Measurements from ENCODE around the gene LARP4B. TPM values are rescaled to one million over a fixed set of nuclear protein-coding genes. Genes with fewer than 3 reads are reported as not detected.

The LARP4B gene
- total and polyA plus RNA-seq, 2 of the 13 experiments (the other 11 are each of a cell fraction or from before 2014, with no cell fraction given) = 19.5 to 30.2 TPM

DNA sequence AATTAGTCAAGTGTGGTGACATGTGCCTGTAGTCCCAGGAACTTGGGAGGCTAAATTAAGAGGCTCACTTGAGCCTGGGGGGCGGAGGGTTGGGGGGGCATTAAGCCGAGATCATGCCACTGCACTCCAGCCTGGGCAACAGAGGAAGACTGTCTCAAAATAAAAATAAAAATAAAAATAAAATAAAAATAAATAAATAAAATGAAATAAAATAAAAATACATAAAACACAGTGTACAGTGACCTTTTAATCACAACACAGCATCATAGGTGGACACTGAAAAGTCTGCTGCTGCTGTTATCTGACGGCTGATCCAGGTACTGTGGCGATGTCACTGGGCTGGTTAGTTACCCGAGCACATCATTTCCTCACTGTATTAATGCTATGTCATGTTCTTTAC lies 27.1 kb downstream of the LARP4B start:
- Histone ChIP-seq H3K4me2 (ENCODE audit: low read depth, low read length) (no peak overlapping the region), H3K9me3 (ENCODE audit: low read length) (no peaks in the 10 kb centered on the region), H3K27me3 (ENCODE audit: control insufficient read depth in 1 of 2, insufficient read depth in 2 of 2, low read length in 2 of 2) (no peaks in the 10 kb centered on the region), H4K20me1 (ENCODE audit: insufficient read depth, low read length) (peaks cover 12% of the 10 kb centered on the region), H3K4me1 (ENCODE audit: insufficient read depth, low read length) (no peaks in the 10 kb centered on the region), H3K9ac (ENCODE audit: insufficient read depth, low read depth, low read length) (no peak overlapping the region), H3K36me3 (replicated peaks in 1 of 2; ENCODE audit: control insufficient read depth in 1 of 2, insufficient read depth in 2 of 2, low read length in 2 of 2) (peaks cover 11 to 27% of the 10 kb centered on the region in 2 experiments; a peak in 4 of 5 replicates), H2AFZ (ENCODE audit: low read length) (no peak overlapping the region), H3K79me2 (ENCODE audit: insufficient read depth, low read length) (peaks cover 81% of the 10 kb centered on the region), H3K4me3 (replicated peaks in 1 of 3; ENCODE audit: insufficient read depth in 1 of 3, low read depth in 2 of 3, low read length in 3 of 3) (no peak overlapping the region), H3K27ac (ENCODE audit: extremely low read length, insufficient read depth, low read length) (no peak overlapping the region)
- in situ Hi-C loops (cut with HindIII; ENCODE audit: extremely low pct_ligation_motif_present, low pct_unique_long_range_greater_than_20kb) = no loop called here
- TF ChIP-seq IRF2 (CRISPR knock-in tag; IDR thresholded peaks at IDR 0.05) (no peak), ZNF552 (CRISPR knock-in tag; IDR thresholded peaks at IDR 0.05; ENCODE audit: borderline replicate concordance) (no peak), CHCHD3 (CRISPR knock-in tag; IDR thresholded peaks at IDR 0.05) (no peak), ZNF331 (CRISPR knock-in tag; IDR thresholded peaks at IDR 0.05) (no peak), HDAC1 (CRISPR knock-in tag; IDR thresholded peaks at IDR 0.05) (no peak), ZSCAN22 (CRISPR knock-in tag; IDR thresholded peaks at IDR 0.05) (no peak), ZNF460 (CRISPR knock-in tag; IDR thresholded peaks at IDR 0.05; ENCODE audit: borderline replicate concordance) (no peak), EED (CRISPR knock-in tag; IDR thresholded peaks at IDR 0.05) (no peak), TBP (CRISPR knock-in tag; IDR thresholded peaks at IDR 0.05) (no peak), ZNF326 (CRISPR knock-in tag; IDR thresholded peaks at IDR 0.05; ENCODE audit: borderline replicate concordance) (no peak)
- TF ChIP-seq, protein P1, sequence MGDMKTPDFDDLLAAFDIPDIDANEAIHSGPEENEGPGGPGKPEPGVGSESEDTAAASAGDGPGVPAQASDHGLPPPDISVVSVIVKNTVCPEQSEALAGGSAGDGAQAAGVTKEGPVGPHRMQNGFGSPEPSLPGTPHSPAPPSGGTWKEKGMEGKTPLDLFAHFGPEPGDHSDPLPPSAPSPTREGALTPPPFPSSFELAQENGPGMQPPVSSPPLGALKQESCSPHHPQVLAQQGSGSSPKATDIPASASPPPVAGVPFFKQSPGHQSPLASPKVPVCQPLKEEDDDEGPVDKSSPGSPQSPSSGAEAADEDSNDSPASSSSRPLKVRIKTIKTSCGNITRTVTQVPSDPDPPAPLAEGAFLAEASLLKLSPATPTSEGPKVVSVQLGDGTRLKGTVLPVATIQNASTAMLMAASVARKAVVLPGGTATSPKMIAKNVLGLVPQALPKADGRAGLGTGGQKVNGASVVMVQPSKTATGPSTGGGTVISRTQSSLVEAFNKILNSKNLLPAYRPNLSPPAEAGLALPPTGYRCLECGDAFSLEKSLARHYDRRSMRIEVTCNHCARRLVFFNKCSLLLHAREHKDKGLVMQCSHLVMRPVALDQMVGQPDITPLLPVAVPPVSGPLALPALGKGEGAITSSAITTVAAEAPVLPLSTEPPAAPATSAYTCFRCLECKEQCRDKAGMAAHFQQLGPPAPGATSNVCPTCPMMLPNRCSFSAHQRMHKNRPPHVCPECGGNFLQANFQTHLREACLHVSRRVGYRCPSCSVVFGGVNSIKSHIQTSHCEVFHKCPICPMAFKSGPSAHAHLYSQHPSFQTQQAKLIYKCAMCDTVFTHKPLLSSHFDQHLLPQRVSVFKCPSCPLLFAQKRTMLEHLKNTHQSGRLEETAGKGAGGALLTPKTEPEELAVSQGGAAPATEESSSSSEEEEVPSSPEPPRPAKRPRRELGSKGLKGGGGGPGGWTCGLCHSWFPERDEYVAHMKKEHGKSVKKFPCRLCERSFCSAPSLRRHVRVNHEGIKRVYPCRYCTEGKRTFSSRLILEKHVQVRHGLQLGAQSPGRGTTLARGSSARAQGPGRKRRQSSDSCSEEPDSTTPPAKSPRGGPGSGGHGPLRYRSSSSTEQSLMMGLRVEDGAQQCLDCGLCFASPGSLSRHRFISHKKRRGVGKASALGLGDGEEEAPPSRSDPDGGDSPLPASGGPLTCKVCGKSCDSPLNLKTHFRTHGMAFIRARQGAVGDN (CRISPR knock-in tag; IDR thresholded peaks at IDR 0.05) = no peak
- TF ChIP-seq, protein P2, sequence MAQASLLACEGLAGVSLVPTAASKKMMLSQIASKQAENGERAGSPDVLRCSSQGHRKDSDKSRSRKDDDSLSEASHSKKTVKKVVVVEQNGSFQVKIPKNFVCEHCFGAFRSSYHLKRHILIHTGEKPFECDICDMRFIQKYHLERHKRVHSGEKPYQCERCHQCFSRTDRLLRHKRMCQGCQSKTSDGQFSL (CRISPR knock-in tag; IDR thresholded peaks at IDR 0.05) = no peak
- BruUV-seq (replicated peaks) = no TSS peak
- 92% methylated on average over 5 of the region's 5 CpGs for WGBS (ENCODE audit: low lambda C conversion rate)
- DNase-seq (ENCODE audit: low spot score) = no peak
- CTCF ChIA-PET (ENCODE audit: low intra/inter-chr PET ratio, low total read pairs) = no interaction called here
- ATAC-seq = no peak
- POLR2A ChIA-PET = interaction anchor here (0.7 kb wide), 1 partner anchor 156 kb away, joined by 4 read pairs; no protein-coding TSS in a partner anchor
- FAIRE-seq = no peak
- intact Hi-C loops (cut with micrococcal nuclease; ENCODE audit: unreplicated experiment) = no loop called here
